DMS79 treated with DMSO at 0.1 percent for 48 hours (cell line): ENCODE data around the gene POF1B.
"Not testable (repeated sequence)": the region's sequence is repeated elsewhere in the genome, so short reads cannot be mapped to it uniquely, and the experiment has no call there.

Experiments used
- DNase-seq: peaks from one replicate; lab custom pipeline; 2025; lab: John Stamatoyannopoulos, UW

The POF1B gene

DNA sequence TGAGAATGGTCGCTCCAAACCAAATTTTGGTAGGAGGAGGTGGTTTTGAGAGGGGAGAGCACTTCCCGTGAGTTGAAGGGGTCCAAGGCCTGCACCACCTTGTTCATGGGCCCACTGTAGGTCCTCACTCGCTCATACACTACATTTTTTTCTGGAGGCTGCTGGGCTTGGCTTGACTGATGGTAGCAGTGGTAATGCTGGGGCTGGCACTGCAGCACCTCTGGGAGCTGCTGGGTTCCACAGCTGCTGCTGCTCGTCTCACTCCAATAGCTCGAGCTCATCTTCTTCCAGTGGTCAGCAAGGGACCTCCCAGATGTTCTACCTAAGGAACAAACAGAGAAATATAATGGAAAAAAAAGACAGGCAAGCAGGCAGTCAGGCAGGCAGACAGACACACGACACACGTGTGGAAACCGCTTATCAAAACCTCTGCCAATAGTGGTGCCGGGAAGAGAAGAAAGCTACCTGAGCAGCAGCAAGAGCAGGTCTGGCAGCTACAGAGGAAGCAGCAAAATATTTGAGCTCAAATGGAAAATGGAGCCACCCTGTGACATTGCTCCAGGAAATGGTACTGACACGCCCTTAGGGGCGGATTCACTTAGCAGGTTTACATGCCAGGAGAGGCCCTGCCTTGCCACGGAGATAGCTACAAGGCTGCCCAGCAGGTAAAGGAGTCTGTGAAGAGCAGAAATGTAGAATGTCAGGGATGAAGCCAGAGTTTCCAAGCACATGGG, at the start of gene POF1B:
POF1B (minus strand) TSS at position 492 of the 734 bp plus-strand sequence; CDS start at position 281, 211 bp downstream.
- no peak for DNase-seq

DNA sequence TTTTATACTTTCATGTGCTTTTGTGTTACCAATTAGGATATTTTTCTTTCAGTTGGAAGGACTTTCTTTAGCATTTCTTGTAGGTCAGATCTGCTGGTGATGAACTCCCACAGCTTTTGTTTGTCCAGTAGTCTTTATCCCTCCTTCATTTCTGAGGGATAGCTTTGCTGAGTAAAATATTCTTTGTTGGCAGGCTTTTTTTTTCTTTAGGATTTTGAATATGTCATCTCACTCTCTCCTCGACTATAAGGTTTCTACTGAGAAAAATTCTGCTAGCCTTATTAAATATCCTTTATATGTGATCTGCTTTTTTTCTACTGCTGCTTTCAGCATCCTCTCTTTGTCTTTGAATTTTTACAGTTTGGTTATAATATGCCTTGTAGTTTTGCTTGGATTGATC, 49.6 kb upstream of the POF1B start:
- DNase-seq = no peak

DNA sequence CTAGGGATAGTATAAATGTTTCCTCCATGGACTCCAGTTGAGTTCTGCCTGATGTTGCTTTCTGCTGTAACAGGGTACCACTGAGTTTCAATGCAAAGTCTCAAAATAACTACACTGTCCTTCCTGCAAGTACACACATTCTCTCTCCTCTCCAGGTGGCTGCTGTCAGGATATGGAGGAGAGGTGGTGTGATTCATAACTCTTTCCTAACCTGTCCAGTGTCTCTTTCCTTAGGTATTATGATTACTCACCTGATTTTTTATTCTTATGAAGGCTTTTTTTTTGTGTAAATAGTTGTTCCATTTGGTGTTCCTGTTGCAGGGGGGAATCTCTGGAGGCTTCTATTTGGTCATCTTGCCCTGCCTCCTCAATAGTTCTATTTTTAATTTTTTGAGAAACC, 39.8 kb upstream of the POF1B start:
- DNase-seq = no peak

DNA sequence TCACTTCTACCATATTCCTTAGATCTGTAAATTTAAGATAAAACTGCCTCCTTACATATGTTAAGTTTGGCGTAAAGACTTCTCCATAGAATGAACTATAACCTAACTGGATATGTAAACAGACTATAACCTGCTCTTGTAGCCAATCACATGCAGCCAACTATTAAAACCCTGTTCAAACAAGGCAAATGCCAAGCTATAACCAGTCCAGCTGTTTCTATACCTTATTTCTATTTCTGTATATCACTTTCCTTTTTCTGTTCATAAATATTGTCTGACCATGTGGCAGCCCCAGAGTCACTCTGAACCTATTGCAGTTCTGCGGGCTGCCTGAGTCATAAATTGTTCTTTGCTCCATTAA, 12.4 kb upstream of the POF1B start:
- no peak for DNase-seq

- DNase-seq = no peak
Observed at GRCh38 chrX:85391185-85391877, 11.9 kb upstream of the POF1B start.

DNA sequence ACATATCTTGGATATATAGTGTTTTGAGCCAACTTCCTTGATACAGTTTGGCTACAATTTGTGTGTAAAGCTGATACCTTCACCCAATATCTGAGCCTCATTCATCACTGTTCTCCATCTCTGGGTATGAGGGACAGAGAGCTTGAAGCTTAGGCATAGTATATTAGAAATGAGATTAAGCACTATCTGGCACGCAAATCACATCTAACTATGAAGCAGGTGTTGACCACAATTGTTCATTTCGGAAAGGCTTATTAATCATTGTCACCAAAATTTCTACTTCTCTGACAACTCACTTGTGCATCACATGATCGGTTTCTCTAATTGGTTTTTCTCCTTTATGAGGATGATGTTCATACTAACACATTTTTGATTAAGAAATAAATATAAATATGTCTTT, 2.1 kb upstream of the POF1B start:
- DNase-seq = no peak

GRCh38 chrX:85378461-85378860, 1.0 kb downstream of the POF1B start:
- DNase-seq = no peak

- DNase-seq = no peak
Observed at GRCh38 chrX:85375333-85375738, 4.1 kb downstream of the POF1B start.

DNA sequence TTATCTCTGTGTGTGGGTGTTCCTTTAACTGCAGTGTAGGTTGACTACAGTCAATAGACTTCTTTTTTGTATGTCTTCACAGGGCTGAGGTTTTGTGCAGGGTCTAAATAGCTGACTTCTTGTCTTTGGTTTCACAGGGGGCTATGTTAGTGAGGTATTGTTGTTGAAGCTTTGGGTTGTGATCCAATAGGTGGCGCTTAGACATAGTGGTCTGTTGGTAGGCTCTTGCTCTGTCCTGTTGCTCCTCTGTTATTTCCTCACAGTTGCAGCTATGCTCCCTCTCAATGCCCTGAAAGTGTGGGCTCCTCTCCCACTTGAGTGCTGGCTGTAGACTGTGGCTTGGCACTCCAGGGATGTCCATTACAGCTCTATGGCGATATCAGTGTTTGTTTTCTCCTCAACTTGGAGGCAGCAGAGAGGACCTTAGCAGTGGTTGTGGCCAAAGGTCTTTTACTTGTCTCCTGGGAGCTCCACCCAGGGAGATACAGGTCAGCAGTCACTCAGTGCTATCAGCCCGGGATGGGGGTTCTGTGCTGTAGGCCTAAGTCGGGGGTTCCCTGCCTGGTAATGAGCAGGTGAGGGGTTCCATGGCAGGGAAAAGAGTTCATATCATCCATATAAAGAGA, 14.0 kb downstream of the POF1B start:
- no peak for DNase-seq

DNA sequence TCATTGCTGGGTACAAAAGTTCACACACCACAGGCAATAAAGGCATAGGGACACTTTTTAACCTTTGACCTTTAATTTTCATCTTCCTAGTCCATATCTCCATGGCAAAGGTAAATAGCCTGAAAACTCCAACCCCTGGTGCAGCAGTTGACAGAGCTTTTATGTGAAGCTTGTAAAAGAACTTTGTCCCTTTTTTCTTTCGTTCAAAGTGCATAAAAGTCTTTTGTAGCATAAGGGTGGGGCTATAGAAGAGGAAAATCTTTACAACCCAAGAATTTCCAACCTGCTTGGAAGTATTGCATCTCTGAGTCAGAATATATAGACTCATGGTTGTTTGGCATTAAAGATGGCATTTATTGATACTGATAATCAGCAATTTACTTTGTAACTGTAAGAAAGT, 20.4 kb downstream of the POF1B start:
- DNase-seq = no peak

- no peak for DNase-seq
Observed at GRCh38 chrX:85345523-85345922, 33.9 kb downstream of the POF1B start.

GRCh38 chrX:85327060-85327333, 52.5 kb downstream of the POF1B start:
- no peak for DNase-seq

DNA sequence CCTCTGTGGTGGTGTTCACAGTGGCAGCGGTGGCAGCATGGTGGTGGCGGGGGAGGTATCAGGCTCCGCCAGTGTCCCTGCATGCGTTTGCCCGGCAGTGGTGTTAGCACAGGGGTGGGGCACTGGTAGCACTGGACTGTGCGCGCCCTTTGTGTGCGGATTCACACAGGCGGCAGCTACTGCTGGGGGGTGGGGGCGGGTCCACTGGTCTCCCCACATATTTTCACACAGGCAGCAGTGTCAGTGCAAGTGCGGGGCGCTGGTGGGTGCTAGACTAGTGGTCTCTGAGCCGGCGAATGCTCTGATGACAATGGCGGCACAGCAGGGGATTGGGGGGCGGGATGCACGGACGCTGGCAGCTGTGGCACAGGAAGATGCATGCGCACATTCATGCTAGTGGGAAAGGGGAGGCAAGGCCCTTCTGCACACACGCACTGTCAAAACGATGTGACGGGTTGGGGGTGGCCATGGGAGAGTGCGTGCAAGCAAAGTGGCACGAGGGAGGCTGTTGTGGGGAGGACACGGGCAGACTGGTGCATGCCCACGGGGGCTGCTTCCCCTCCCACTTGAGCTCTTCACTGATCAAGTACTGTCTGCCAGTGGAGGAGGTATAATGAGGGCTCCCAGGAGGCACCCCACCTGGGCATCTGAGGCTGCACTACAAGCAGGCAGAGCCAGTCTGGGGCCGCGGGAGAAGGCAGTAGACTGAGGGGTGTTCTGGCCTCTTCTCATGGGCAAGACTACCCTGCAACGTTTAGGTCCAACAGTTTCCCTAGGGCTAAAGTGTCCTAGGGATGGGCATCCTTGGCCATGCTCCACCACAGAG, 53.0 kb downstream of the POF1B start:
- DNase-seq = no peak

- DNase-seq = not testable (repeated sequence)
Observed at GRCh38 chrX:85311348-85311747, 68.1 kb downstream of the POF1B start.

- DNase-seq = no peak
Observed at GRCh38 chrX:85309717-85310116, 69.7 kb downstream of the POF1B start.

DNA sequence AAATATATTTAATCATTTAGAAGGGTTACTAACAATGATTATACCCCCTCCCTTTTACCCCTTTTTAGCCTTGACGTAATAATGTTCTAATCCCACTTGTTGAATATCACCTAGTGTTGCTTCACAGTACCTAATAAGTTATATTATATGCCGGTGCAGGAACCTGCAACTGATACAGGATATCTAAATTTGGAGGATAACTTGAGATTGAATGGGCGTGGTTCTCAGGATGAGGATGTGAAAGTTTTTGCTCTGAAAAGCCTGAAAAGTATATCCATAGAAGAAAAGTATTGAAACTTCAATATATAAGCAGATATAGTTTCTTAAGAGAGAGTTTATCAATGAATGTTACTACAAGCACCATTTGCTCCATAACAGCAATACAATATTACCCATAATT, 75.9 kb downstream of the POF1B start:
- DNase-seq = no peak

GRCh38 chrX:85288992-85289723, 90.3 kb downstream of the POF1B start:
- no peak for DNase-seq

DNA sequence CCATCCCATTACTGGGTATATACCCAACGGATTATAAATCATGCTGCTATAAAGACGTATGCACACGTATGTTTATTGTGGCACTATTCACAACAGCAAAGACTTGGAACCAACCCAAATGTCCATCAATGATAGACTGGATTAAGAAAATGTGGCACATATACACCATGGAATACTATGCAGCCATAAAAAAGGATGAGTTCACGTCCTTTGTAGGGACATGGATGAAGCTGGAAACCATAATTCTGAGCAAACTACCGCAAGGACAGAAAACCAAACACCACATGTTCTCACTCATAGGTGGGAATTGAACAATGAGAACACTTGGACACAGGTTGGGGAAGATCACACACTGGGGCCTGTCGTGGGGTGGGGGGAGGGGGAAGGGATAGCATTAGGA, 94.2 kb downstream of the POF1B start:
- not testable (repeated sequence) for DNase-seq

DNA sequence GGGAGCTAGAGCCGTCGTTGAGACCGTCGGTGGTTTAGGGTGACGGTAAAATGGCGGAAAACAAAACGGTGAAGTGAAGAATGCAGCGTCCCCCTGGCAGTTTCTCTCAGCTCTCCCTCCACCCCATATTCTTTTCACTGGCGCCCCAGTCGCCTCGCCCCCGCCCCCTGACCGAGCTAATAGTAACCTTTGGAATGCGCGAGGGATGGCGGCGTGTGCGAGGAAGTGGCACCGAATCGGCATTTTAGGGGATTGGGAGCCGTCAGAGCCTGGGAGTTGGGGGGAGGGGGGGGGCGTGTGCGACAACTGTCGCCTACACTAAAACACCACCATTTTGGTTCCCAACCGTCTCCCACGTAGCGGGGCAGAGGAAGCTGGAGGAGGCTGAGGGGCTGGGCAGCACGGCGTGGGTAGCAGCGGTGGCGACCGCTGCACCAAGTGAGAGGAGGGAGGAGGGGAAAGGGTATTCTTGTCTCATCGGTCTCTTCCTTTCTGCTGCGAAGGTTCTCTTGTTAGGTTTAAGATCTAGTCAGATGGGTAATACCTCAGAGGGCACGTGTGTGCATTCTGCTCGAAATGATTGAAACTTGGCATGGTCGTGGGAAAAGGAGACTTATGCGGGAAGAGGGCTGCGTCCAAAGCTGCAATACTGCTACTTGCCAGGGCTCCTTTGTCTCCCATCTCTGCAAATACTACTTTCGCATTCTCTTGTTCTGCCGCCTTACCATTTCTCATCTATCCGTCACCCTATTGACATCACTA, 134.8 kb downstream of the POF1B start:
- DNase-seq = peak; percentile 29

DNA sequence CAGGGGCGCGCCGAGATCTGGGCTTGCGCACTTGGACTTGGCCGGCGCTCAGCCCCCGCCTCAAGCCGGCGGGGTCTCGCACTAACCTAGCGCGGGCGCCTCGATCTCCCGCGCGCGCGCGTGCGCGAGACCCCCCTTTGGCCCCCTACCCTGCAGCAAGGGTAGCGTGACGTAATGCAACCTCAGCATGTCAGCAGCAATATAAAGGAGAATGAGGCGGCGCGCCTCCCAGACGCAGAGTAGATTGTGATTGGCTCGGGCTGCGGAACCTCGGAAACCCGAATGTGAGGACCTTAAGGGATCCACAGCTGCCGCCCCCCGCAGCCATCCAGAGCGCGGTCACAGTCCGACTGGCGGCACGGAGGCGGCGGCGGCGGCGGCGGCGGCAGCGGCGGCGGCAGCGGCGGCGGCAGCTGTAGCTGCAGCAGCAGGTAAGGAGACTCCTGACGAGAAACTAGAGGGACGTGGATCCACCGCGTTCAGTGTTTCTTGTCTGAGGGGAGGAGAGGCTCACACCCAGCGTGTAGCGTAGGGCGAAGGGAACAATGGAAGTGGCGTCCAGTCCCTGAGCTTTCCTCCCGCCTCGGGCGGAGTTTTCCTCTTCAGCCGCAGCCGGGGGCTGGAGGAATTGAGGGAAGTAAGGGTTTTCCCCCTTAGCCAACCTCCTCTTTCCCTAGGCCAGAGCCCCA, 135.6 kb downstream of the POF1B start, which contains the start of the genes SATL1 and ZNF711:
SATL1 (minus strand) TSS at position 19 of the 689 bp plus-strand sequence. CDS start 134,811 bp downstream, outside the sequence.
ZNF711 (plus strand) TSS at position 231 of the 689 bp plus-strand sequence. CDS start 3,582 bp downstream, outside the sequence.
- DNase-seq = peak; percentile 84
